ENCODE data around the gene AGTR1.

The AGTR1 gene

DNA sequence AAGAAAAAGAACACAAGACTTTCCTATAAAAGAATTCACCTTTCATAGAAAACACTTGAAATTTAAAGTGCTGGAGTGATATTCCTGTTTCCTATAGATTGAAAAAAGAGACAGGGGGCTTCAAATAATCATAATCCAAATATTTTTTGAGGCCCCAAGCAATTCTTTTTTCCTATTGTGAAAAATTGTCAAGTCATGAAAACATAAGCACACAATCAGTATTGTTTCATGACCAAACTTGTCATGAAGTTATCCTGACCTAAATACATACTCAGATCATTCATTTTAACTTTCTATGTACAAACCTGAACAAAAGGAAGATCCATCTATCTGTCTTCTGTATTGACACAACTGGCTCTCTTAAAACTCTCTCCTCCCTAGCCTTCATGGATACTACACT, 57.9 kb downstream of the AGTR1 start:
- in situ Hi-C loops (cut with MboI; ENCODE audit: low pct_unique_long_range_greater_than_20kb, low sequenced_read_pairs, unreplicated experiment) = no loop called here
- TF ChIP-seq, protein P1, sequence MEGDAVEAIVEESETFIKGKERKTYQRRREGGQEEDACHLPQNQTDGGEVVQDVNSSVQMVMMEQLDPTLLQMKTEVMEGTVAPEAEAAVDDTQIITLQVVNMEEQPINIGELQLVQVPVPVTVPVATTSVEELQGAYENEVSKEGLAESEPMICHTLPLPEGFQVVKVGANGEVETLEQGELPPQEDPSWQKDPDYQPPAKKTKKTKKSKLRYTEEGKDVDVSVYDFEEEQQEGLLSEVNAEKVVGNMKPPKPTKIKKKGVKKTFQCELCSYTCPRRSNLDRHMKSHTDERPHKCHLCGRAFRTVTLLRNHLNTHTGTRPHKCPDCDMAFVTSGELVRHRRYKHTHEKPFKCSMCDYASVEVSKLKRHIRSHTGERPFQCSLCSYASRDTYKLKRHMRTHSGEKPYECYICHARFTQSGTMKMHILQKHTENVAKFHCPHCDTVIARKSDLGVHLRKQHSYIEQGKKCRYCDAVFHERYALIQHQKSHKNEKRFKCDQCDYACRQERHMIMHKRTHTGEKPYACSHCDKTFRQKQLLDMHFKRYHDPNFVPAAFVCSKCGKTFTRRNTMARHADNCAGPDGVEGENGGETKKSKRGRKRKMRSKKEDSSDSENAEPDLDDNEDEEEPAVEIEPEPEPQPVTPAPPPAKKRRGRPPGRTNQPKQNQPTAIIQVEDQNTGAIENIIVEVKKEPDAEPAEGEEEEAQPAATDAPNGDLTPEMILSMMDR (IDR thresholded peaks at IDR 0.05; ENCODE audit: extremely low read depth, insufficient read depth, missing control alignments) = no peak
- no peak for DNase-seq (ENCODE audit: low spot score)

DNA sequence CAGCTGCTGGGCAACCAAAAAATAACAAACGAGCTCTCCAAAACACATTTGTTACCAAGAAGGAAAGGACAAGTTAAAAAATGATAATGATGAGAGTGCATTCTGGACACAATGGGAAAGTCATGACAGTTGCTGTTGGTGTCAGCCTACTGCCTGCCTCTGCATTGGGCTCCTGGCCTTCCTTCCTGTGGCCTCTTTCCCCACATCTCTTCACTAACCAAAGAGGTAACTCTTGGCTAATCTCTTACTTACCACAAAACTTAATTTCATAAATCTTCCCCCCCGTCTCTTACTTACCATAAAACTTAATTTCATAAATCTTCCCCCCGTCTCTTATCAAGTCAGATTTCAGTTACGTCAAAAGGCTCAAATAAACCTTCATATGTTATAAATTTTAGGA, 58.6 kb downstream of the AGTR1 start:
- TF ChIP-seq, protein P1 (IDR thresholded peaks at IDR 0.05; ENCODE audit: extremely low read depth, insufficient read depth, missing control alignments) = no peak
- in situ Hi-C loops (cut with MboI; ENCODE audit: low pct_unique_long_range_greater_than_20kb, low sequenced_read_pairs, unreplicated experiment) = no loop called here
- DNase-seq (ENCODE audit: low spot score) = no peak

DNA sequence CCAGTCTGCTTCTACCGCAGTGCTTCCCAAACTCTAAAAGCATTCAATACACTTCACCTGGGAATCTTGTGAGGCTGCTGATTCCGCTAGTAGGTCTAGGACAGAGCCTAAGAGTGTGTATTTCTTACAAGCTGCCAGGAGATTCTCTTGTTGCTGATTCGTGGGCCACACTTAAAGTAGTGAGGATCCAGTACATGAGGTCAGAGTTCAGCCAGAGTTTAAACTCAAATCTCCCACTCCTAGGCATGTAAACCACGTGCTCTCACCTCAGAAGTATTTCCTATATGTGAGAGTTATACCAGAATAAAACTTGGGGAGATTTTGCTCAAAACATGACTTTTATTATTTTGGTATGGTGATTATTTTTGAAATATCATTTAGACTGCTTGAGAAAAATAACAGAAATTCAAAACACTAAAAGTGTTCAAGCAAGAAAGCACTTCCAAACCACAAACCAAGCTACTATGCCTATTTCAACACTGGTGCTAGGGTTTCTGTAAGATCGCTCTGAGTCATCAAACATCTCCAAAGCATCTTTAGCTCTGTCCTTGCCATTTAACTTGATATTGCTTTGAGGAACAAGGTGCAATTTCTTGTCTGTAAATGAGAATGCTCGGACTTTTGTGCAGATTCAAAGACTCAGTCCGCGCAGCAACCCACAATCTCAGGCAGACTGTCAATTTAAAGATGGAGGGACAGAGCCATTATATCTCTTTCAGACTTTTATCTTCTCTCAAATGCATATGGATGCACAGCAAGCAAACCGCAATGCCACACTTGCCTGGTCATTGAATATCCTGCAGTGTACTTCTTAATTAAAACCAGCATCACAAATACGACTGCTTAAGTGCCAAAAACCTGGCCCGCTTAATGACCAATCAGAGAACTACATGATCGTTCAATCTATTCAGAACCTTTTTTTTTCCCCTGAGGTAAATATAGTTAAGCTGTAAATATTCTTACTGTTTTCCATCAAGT, 59.8 kb downstream of the AGTR1 start:
- TF ChIP-seq, protein P1 (IDR thresholded peaks at IDR 0.05; ENCODE audit: extremely low read depth, insufficient read depth, missing control alignments) = no peak
- no peak for DNase-seq (ENCODE audit: low spot score)
- in situ Hi-C loops (cut with MboI; ENCODE audit: low pct_unique_long_range_greater_than_20kb, low sequenced_read_pairs, unreplicated experiment) = no loop called here

DNA sequence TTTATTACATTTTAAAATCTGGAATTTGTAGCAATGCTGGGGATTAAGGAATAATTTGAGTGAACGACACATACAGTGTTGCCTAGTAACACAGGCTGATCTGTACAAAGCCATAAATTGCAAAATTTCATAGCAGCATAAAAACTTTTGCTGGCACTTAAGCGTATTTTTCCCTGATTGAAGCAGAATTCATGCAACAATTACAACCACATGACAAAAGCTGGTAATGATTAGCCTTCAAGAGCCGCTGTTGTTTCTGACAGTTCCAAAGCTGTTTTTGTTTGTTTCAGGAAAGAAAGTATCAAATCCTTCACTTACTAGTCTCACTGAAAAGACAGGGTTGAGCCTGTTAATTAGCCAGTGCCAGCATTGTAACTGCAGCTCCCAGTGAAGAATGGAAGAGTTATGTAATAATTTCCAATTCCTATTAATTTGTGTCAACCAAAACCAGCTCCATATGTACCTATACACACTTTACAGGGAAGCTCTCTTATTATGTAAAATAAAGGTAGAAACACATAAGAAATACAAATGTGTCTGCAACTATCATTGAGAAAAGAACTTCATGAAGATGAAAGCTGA, 60.7 kb downstream of the AGTR1 start:
- DNase-seq (ENCODE audit: low spot score) = no peak
- TF ChIP-seq, protein P1 (IDR thresholded peaks at IDR 0.05; ENCODE audit: extremely low read depth, insufficient read depth, missing control alignments) = no peak
- in situ Hi-C loops (cut with MboI; ENCODE audit: low pct_unique_long_range_greater_than_20kb, low sequenced_read_pairs, unreplicated experiment) = no loop called here

DNA sequence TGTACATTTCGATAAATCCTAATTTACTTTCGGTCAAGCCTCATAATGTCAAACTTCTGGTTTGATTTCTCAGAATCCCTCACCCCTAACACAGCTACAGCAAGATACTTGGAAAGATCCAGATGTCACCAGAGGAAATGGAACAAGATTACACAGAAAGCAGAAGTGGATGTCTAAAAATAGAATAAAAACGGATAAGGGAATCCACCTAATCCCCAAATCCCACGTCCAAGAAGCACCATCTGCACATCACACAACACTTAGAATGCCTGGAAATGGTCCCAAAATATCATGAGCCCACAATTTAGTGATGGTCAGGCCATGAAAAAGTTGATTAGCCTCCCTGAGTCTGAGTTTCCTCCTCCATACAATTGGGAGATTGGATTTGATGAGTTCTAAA, 61.7 kb downstream of the AGTR1 start:
- in situ Hi-C loops (cut with MboI; ENCODE audit: low pct_unique_long_range_greater_than_20kb, low sequenced_read_pairs, unreplicated experiment) = no loop called here
- TF ChIP-seq, protein P1 (IDR thresholded peaks at IDR 0.05; ENCODE audit: extremely low read depth, insufficient read depth, missing control alignments) = no peak
- DNase-seq (ENCODE audit: low spot score) = no peak

DNA sequence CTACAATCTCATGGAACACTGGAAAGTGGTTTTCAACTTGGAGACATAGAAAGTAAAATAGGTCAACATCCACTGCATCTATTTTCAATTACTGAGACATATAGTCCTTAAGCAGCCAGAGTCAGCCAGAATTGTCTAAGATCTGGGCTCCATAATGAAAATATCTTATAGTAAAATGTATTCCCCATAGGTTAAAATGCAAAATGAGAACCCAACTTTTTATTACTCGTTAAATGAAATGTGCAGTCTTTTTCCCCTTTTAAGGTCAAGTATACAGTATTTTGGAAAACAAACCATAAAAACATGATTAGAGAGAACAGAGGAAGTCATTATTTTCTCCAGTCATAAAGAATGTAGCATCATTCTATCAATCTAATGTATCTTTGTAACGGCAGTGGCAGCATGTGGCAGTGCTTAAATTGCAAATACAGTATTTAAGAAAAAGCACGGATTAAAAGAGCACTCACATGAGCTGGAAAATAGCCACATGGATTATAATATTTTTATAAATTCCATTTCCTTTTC, 65.5 kb downstream of the AGTR1 start:
- TF ChIP-seq, protein P1 (IDR thresholded peaks at IDR 0.05; ENCODE audit: extremely low read depth, insufficient read depth, missing control alignments) = no peak
- in situ Hi-C loops (cut with MboI; ENCODE audit: low pct_unique_long_range_greater_than_20kb, low sequenced_read_pairs, unreplicated experiment) = no loop called here
- DNase-seq (ENCODE audit: low spot score) = no peak
